HCT116 (cell line): ENCODE measurements around the gene KLHDC7B.

Experiments used
- ATF3 ChIP-seq: IDR thresholded peaks from 2 replicates; pipeline ENCODE4 v1.6.1; 2012
- CEBPB ChIP-seq: IDR thresholded peaks from 2 replicates; pipeline ENCODE4 v1.6.1; 2012; ENCODE audit warnings: low read depth
- EGR1 ChIP-seq: IDR thresholded peaks from 2 replicates; pipeline ENCODE4 v1.6.1; 2012; ENCODE audit warnings: low read depth
- EZH2 ChIP-seq: fragments of 200-600 bp; sonication (generic); IDR thresholded peaks from 2 replicates; pipeline ENCODE4 v1.6.1; 2017; ENCODE audit warnings: antibody characterized with exemption, mixed run types
- EZH2phosphoT487 ChIP-seq: fragments of 200-600 bp; IDR thresholded peaks from 2 replicates; pipeline ENCODE4 v1.6.1; 2018; ENCODE audit warnings: antibody characterized with exemption, borderline replicate concordance
- JUND ChIP-seq: IDR thresholded peaks from 2 replicates; pipeline ENCODE4 v1.6.1; 2012
- POLR2A ChIP-seq: IDR thresholded peaks from 2 replicates; pipeline ENCODE4 v1.7.0; 2011; ENCODE audit warnings: borderline replicate concordance; ENCODE audit not compliant: insufficient read depth, insufficient read length; ENCODE audit errors: extremely low read depth
- POLR2AphosphoS5 ChIP-seq: IDR thresholded peaks from 2 replicates; pipeline ENCODE4 v1.6.1; 2011; ENCODE audit warnings: mild to moderate bottlenecking, low read depth, low read length, moderate library complexity
- RAD21 ChIP-seq: IDR thresholded peaks from 2 replicates; pipeline ENCODE4 v1.6.1; 2012; ENCODE audit warnings: low read depth, mild to moderate bottlenecking
- SIN3A ChIP-seq: IDR thresholded peaks from 2 replicates; pipeline ENCODE4 v1.6.1; 2012; ENCODE audit warnings: low read depth
- SRF ChIP-seq: IDR thresholded peaks from 2 replicates; pipeline ENCODE4 v1.6.1; 2012; ENCODE audit warnings: low read depth
- YY1 ChIP-seq: IDR thresholded peaks from 2 replicates; pipeline ENCODE4 v1.6.1; 2011; ENCODE audit warnings: low read length, low read depth, moderate library complexity, mild to moderate bottlenecking; ENCODE audit not compliant: insufficient replicate concordance; ENCODE audit errors: extremely low read depth
- TF ChIP-seq, protein P1 (sequence below), 3 experiments: fragments of 200-600 bp in 1 of 3; sonication (generic) in 1 of 3; IDR thresholded peaks in 2 of 3; conservative IDR thresholded peaks in 1 of 3; 2 replicates each; pipeline ENCODE4 v1.5.1; 2012 to 2017; ENCODE audit warnings: low read depth in 2 of 3, low read length in 2 of 3, antibody characterized with exemption in 1 of 3, borderline replicate concordance in 1 of 3, control low read depth in 1 of 3, mild to moderate bottlenecking in 1 of 3, mixed read lengths in 1 of 3, mixed run types in 1 of 3, moderate library complexity in 1 of 3; ENCODE audit not compliant: insufficient read depth in 1 of 3
- TF ChIP-seq, protein P2 (sequence below): IDR thresholded peaks from 2 replicates; pipeline ENCODE4 v1.6.1; 2012

DNA sequence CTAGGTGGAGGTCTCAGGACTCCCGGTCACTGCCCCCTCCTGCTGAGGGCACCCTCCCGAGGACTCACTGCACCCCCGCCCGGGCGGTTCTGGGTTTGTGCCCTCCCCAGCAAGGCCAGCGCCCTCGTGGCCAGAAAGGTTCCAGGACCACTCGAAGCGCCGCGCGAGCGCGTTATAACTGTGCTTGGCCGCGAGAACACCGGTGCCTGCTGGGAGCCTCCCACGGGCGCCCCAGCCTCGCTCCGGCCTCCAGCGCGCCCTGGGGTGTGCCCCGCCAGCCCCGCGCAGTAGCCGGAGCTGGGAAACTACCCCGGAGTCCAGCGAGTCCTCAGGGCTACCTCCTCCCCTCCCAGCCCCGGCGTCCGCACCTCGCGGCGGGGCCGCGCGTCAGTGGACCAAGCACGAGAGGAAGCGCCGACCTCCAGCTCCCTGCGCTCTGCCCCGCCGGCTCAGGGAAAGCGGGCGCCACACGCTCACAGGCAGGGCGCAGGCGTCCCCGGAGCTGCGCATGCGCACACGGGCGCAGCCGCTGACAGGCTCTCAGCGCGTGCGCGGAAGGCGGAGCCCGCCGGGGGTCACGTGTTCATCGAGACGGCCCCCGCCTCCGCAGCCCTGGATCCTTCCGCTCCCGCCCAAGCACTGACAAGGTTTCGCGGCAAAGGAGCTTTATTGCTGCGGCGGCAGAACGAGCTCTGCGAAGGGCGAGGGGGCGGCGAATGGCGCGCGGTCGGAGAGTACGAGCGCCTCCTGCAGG lies 20.4 kb upstream of the KLHDC7B start, which contains the start of gene SCO2:
- TF ChIP-seq, protein P1, sequence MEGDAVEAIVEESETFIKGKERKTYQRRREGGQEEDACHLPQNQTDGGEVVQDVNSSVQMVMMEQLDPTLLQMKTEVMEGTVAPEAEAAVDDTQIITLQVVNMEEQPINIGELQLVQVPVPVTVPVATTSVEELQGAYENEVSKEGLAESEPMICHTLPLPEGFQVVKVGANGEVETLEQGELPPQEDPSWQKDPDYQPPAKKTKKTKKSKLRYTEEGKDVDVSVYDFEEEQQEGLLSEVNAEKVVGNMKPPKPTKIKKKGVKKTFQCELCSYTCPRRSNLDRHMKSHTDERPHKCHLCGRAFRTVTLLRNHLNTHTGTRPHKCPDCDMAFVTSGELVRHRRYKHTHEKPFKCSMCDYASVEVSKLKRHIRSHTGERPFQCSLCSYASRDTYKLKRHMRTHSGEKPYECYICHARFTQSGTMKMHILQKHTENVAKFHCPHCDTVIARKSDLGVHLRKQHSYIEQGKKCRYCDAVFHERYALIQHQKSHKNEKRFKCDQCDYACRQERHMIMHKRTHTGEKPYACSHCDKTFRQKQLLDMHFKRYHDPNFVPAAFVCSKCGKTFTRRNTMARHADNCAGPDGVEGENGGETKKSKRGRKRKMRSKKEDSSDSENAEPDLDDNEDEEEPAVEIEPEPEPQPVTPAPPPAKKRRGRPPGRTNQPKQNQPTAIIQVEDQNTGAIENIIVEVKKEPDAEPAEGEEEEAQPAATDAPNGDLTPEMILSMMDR (IDR thresholded peaks at IDR 0.05 in 2 of 3, conservative IDR thresholded peaks at IDR 0.05 in 1 of 3; ENCODE audit: borderline replicate concordance in 1 of 3, insufficient read depth in 1 of 3, low read depth in 2 of 3, low read length in 2 of 3) = peak in 1 of 3 experiments; percentile 55; a peak in 4 of 6 replicates
- TF ChIP-seq ATF3 (no peak), POLR2A (peak; percentile 79), EGR1 (no peak), EZH2 (no peak), EZH2phosphoT487 (no peak), SIN3A (no peak), YY1 (no peak), CEBPB (no peak), SRF (no peak), JUND (no peak), POLR2AphosphoS5 (peak; percentile 76), RAD21 (no peak)
- TF ChIP-seq, protein P2, sequence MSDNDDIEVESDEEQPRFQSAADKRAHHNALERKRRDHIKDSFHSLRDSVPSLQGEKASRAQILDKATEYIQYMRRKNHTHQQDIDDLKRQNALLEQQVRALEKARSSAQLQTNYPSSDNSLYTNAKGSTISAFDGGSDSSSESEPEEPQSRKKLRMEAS = no peak
